Measurements from ENCODE around the gene KCNT2.

KCNT2 gene

GRCh38 chr1:196196486-196196885 lies 411.8 kb downstream of the KCNT2 start:
- DNase-seq (ENCODE audit: low spot score) = no peak

DNA sequence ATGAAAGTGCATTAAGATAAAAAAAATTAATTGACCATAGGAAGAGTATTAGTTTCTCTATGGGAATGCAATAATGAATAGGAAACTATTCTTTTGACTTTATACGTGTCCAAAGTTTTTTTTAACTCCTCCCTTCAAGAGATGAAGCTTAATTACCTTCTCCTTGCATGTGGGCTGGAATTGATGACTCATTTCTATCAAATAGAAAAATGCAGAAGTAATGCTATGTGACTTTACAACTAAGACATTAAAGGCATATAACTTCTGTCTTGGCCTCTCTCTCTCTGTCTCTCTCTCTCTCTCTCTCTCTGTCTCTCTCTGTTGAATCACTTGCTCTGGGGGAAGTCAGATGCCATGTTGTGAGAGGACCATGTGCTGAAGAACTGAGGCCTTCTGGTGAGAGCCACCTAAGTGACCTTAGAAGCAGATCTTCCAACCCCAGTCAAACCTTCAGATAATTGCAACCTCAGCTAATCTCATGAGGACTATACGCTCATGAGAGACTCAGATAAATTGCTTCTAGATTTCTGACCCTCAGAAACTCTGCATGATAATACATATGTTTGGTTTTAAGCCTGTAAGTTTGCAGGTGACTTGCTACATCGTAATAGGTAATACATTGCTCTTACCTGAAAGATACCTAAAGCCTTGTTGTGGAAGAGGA lies 414.2 kb downstream of the KCNT2 start:
- no peak for DNase-seq (ENCODE audit: low spot score)

DNA sequence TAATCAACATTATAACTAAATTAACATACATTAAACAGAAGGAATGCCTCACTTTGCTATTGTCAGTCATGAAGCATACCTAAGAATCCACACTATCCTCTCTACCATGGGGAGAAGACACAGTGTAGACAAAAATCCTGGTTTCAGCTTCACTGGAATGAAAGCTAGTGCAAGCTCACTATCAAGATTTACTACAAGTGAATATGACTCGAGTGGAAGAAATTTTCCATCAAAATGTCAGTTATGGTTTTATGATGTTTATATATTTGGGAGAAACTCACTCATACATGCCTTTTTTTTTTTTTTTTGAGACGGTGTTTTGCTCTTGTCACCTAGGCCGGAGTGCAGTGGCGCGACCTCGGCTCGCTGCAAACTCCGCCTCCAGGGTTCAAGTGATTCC lies 424.3 kb downstream of the KCNT2 start:
- DNase-seq (ENCODE audit: low spot score) = no peak

- DNase-seq (ENCODE audit: low spot score) = no peak
Observed at GRCh38 chr1:196181594-196181878, 426.7 kb downstream of the KCNT2 start.

DNA sequence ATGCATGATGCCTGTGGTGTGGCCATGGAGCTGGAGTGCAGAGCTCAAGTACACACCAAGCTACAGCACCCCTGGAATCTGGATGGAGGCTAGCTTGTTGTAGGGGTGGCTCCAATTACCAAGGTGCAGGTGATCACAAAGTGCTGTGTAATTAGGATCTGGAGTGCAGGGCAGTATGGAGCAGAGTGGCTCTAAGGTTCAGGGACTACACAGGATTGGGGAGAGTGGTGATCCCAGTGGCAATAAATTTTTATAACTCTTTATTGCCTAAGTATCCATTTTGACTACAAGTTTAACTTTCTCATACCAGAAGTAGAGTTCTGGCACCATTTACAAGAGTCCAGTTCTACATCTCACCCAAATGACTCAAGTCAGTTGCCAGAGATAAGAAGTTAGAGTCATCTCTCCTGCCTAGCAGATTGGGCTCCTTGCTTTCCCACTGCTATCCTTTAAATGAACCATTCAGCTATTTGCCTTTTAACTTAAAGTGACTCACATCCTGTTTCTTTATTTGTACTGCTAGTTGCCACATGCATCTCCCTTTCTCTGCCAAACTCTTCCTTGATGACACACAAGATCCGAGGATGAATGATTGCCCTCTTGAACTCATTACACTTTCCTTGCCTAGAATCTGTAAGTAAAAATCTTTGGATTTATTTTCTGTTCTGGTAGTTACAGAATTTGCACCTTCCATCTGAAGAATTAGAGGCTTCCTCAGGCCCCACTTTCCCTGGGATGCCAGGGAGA lies 427.2 kb downstream of the KCNT2 start:
- DNase-seq (ENCODE audit: low spot score) = no peak

- no peak for DNase-seq (ENCODE audit: low spot score)
Observed at GRCh38 chr1:196178083-196178635, 430.1 kb downstream of the KCNT2 start.
